Mesendoderm (in vitro differentiated cells): Measurements from ENCODE around the gene UBE2R2.

Experiments used
- DNase-seq: peaks from one replicate; pipeline ENCODE4 v3.0.0; 2013
- H2AK5ac ChIP-seq: 2 replicates; pipeline ENCODE4 v1.6.1; 2013; ENCODE audit warnings: low read length, inconsistent platforms
- H2BK120ac ChIP-seq: 2 replicates; pipeline ENCODE4 v1.6.1; 2013; ENCODE audit warnings: low read depth, mild to moderate bottlenecking, low read length, moderate library complexity, mixed read lengths
- H2BK15ac ChIP-seq: replicated peaks from 2 replicates; pipeline ENCODE4 v1.6.1; 2013; ENCODE audit warnings: low read depth, mild to moderate bottlenecking, moderate library complexity
- H2BK5ac ChIP-seq: 2 replicates; pipeline ENCODE4 v1.6.1; 2013; ENCODE audit warnings: low read length, inconsistent platforms
- H3K18ac ChIP-seq: 2 replicates; pipeline ENCODE4 v1.6.1; 2013; ENCODE audit warnings: mild to moderate bottlenecking, low read length, mixed read lengths
- H3K23ac ChIP-seq: one replicate; pipeline ENCODE4 v1.6.1; 2013; ENCODE audit warnings: low read length
- H3K27ac ChIP-seq: 2 replicates; pipeline ENCODE4 v1.5.1; 2013; ENCODE audit warnings: low read depth, mild to moderate bottlenecking, inconsistent platforms, low read length, moderate library complexity
- H3K27me3 ChIP-seq: 2 replicates; pipeline ENCODE4 v1.6.1; 2013; ENCODE audit warnings: low read length, control low read depth, mild to moderate bottlenecking, inconsistent platforms; ENCODE audit not compliant: insufficient read depth, poor library complexity
- H3K36me3 ChIP-seq: 2 replicates; pipeline ENCODE4 v1.6.1; 2013; ENCODE audit warnings: low read length, inconsistent platforms; ENCODE audit not compliant: control insufficient read depth, insufficient read depth
- H3K4ac ChIP-seq: one replicate; pipeline ENCODE4 v1.6.1; 2013; ENCODE audit warnings: low read depth, mild to moderate bottlenecking, low read length, moderate library complexity
- H3K4me1 ChIP-seq: 2 replicates; pipeline ENCODE4 v1.6.1; 2013; ENCODE audit warnings: low read depth, low read length, inconsistent platforms; ENCODE audit not compliant: control insufficient read depth
- H3K4me2 ChIP-seq: 2 replicates; pipeline ENCODE4 v1.6.1; 2013; ENCODE audit warnings: low read length
- H3K4me3 ChIP-seq: 2 replicates; pipeline ENCODE4 v1.5.1; 2013; ENCODE audit warnings: mild to moderate bottlenecking, low read length
- H3K56ac ChIP-seq: one replicate; pipeline ENCODE4 v1.6.1; 2013; ENCODE audit warnings: low read length
- H3K79me1 ChIP-seq: 2 replicates; pipeline ENCODE4 v1.6.1; 2013; ENCODE audit warnings: low read length, inconsistent platforms
- H3K79me2 ChIP-seq: 2 replicates; pipeline ENCODE4 v1.6.1; 2013; ENCODE audit warnings: mild to moderate bottlenecking, low read length; ENCODE audit not compliant: control insufficient read depth, insufficient read depth
- H3K9ac ChIP-seq: 2 replicates; pipeline ENCODE4 v1.6.1; 2013; ENCODE audit warnings: low read length, inconsistent platforms
- H4K5ac ChIP-seq: one replicate; pipeline ENCODE4 v1.6.1; 2013; ENCODE audit warnings: low read length
- H4K8ac ChIP-seq: one replicate; pipeline ENCODE4 v1.6.1; 2013; ENCODE audit warnings: low read depth, mild to moderate bottlenecking, control low read depth, low read length, moderate library complexity
- WGBS: extraction: QIAGEN DNeasy Blood & Tissue Kit; methylation state at CpG from one replicate; pipeline ENCODE4 v1.1.7; 2013; ENCODE audit warnings: low lambda C conversion rate, missing lambda C conversion rate; ENCODE audit not compliant: insufficient coverage; ENCODE audit errors: extremely low coverage; 5-methylcytosine and 5-hydroxymethylcytosine counted together

The UBE2R2 gene

DNA sequence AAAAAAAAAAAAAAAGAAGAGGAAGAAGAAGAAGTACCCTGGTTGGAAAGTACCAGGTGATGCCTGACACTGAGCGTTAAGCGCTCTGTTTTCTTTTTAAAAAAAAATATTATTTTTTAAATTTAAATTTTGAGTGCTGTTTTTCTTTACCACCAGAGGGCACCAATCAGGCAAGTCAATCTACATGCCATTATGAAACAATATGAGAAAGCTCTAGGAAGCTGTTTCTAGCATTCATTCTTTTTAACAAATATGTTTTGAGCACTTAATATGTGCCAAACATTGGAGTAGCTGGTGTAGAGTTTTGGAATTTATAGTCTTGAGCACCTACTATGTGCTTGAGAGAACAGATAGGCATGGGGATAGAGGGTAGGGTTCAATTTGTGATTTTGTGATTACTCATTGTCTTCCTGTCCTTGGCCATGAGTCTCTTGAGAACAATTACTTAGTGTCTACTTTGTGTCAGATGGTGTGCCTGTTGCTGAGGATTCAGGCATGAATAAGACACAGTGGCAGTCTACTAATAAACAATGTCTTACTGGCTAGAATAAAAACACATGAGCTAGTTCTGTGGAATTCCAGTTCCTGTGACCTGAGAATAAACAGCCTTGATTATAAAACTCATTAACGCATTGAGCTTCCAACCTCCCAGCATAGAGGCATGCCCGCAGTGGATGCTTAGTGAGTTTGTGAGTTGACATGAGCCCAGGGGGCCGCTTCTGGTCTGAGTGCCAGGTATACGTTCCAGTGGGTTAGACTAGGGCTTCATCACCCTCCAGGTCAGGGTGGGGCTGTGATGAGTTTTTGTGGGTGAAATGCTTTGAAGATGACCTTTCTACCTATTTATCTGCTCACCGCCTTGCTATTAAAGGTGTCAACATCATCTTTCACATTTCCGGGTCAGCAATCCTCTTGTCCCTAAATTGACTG lies 3.0 kb upstream of the UBE2R2 start:
- Histone ChIP-seq H3K36me3 (no peaks in the 10 kb centered on the region), H3K27me3 (no peaks in the 10 kb centered on the region), H4K8ac (no peak overlapping the region), H3K27ac (no peak overlapping the region), H3K79me2 (peaks cover 9% of the 10 kb centered on the region), H3K4ac (no peak overlapping the region), H3K23ac (no peak overlapping the region), H3K4me2 (no peak overlapping the region), H3K18ac (no peak overlapping the region), H3K4me1 (peaks cover 3% of the 10 kb centered on the region), H3K56ac (no peak overlapping the region), H2AK5ac (no peak overlapping the region), H3K79me1 (no peaks in the 10 kb centered on the region), H2BK5ac (no peak overlapping the region), H4K5ac (no peak overlapping the region), H3K4me3 (no peak overlapping the region), H2BK15ac (no peak overlapping the region), H2BK120ac (no peak overlapping the region), H3K9ac (no peak overlapping the region)
- peak; percentile 31 for DNase-seq
- WGBS = no CpG with 5 or more reads among the region's 8 CpGs

- H3K36me3 ChIP-seq = no peaks in the 10 kb centered on the region
- H3K4ac ChIP-seq = no peak overlapping the region
- H3K27me3 ChIP-seq = no peaks in the 10 kb centered on the region
- no peak overlapping the region for H2BK15ac ChIP-seq
- no peak overlapping the region for H4K5ac ChIP-seq
- H4K8ac ChIP-seq = no peak overlapping the region
- H3K27ac ChIP-seq = no peak overlapping the region
- H3K4me3 ChIP-seq = no peak overlapping the region
- H3K4me1 ChIP-seq = peaks cover 3% of the 10 kb centered on the region
- H2AK5ac ChIP-seq = peak overlapping the region; percentile 43
- WGBS = no CpG with 5 or more reads among the region's 7 CpGs
- H3K9ac ChIP-seq = no peak overlapping the region
- no peak overlapping the region for H2BK120ac ChIP-seq
- H3K79me1 ChIP-seq = no peaks in the 10 kb centered on the region
- no peak overlapping the region for H3K18ac ChIP-seq
- H3K79me2 ChIP-seq = peaks cover 27% of the 10 kb centered on the region
- no peak for DNase-seq
- no peak overlapping the region for H3K23ac ChIP-seq
- no peak overlapping the region for H3K56ac ChIP-seq
- H2BK5ac ChIP-seq = no peak overlapping the region
- H3K4me2 ChIP-seq = no peak overlapping the region
These were observed 1.2 kb upstream of the UBE2R2 start for GRCh38 chr9:33815781-33816180.

DNA sequence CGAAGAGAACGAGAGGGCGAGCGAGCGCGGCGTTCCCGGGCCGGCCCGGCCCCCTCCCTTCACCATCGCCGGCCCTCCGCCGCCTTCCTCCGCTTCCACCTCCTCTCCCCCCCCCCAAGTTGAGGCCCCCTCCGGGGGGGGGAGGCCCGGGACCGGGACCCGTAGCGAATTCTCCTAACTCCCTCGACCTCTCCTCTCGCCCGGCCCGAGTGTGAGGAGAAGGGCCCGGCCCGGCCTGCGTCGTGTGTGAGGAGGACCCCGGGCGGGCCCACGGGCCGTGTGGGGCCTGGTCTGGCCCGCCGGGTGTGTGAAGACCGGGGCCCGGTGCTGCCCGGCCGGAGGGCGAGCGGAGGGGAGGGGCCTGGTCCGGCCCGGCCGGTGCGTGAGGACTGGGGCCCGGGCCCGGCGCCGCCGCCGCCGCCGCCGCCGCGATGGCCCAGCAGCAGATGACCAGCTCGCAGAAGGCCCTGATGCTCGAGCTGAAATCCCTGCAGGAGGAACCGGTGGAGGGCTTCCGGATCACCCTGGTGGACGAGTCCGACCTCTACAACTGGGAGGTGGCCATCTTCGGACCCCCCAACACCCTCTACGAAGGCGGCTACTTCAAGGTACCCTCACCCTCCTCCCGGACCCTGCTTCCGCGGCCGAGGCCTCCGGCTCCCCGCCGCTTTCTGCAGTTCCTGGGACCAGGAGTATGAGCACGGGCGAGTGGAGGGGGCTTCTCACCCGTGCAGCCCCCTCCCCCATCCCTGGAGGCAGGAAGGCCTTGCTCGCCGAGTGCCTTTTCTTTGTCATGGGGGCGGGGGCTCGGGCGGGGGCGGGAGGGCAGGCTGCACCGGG lies 587 bp downstream of the UBE2R2 start:
- H2BK5ac ChIP-seq = peak overlapping the region; percentile 85
- H3K27ac ChIP-seq = peak overlapping the region; percentile 100
- H2BK15ac ChIP-seq = peak overlapping the region; percentile 28
- peaks cover 1% of the 10 kb centered on the region for H3K79me1 ChIP-seq
- no peak overlapping the region for H4K5ac ChIP-seq
- H4K8ac ChIP-seq = peak overlapping the region; percentile 100
- DNase-seq = peak; percentile 94
- no peak overlapping the region for H3K4me2 ChIP-seq
- no peaks in the 10 kb centered on the region for H3K27me3 ChIP-seq
- peak overlapping the region; percentile 100 for H3K4ac ChIP-seq
- H3K79me2 ChIP-seq = peaks cover 42% of the 10 kb centered on the region
- H3K18ac ChIP-seq = peak overlapping the region; percentile 100
- H2BK120ac ChIP-seq = peak overlapping the region; percentile 100
- H3K36me3 ChIP-seq = no peaks in the 10 kb centered on the region
- peak overlapping the region; percentile 94 for H3K23ac ChIP-seq
- H3K4me1 ChIP-seq = peaks cover 3% of the 10 kb centered on the region
- peak overlapping the region; percentile 97 for H3K56ac ChIP-seq
- H2AK5ac ChIP-seq = no peak overlapping the region
- H3K4me3 ChIP-seq = peak overlapping the region; percentile 86
- H3K9ac ChIP-seq = peak overlapping the region; percentile 98
- no CpG with 5 or more reads among the region's 81 CpGs for WGBS

GRCh38 chr9:33818167-33818846 lies 1.3 kb downstream of the UBE2R2 start:
- Histone ChIP-seq H3K56ac (peak overlapping the region; percentile 97), H3K79me1 (peaks cover 1% of the 10 kb centered on the region), H2AK5ac (no peak overlapping the region), H3K27me3 (no peaks in the 10 kb centered on the region), H3K4me3 (peak overlapping the region; percentile 86), H4K5ac (no peak overlapping the region), H3K36me3 (no peaks in the 10 kb centered on the region), H2BK15ac (no peak overlapping the region), H3K9ac (peak overlapping the region; percentile 98), H3K79me2 (peaks cover 48% of the 10 kb centered on the region), H4K8ac (no peak overlapping the region), H3K27ac (peak overlapping the region; percentile 100), H2BK5ac (no peak overlapping the region), H3K4me2 (peak overlapping the region; percentile 98), H3K23ac (no peak overlapping the region), H2BK120ac (peak overlapping the region; percentile 100), H3K18ac (peak overlapping the region; percentile 100), H3K4me1 (peaks cover 3% of the 10 kb centered on the region), H3K4ac (peak overlapping the region; percentile 100)
- peak; percentile 19 for DNase-seq
- no CpG with 5 or more reads among the region's 18 CpGs for WGBS

GRCh38 chr9:33818847-33819500 lies 2.0 kb downstream of the UBE2R2 start:
- no peak for DNase-seq

More at GRCh38 chr9:33818847-33819500, 2.0 kb downstream of the UBE2R2 start:
- H3K23ac ChIP-seq = no peak overlapping the region
- H3K18ac ChIP-seq = no peak overlapping the region
- no peaks in the 10 kb centered on the region for H3K36me3 ChIP-seq
- H3K4me1 ChIP-seq = peaks cover 3% of the 10 kb centered on the region
- H3K27ac ChIP-seq = no peak overlapping the region
- peak overlapping the region; percentile 86 for H3K4me3 ChIP-seq
- H3K79me2 ChIP-seq = peaks cover 53% of the 10 kb centered on the region
- H4K5ac ChIP-seq = no peak overlapping the region
- no peak overlapping the region for H2AK5ac ChIP-seq
- WGBS = no CpG with 5 or more reads among the region's 4 CpGs
- H3K27me3 ChIP-seq = no peaks in the 10 kb centered on the region
- H3K56ac ChIP-seq = peak overlapping the region; percentile 97
- H2BK5ac ChIP-seq = no peak overlapping the region
- H2BK15ac ChIP-seq = no peak overlapping the region
- H2BK120ac ChIP-seq = no peak overlapping the region
- peak overlapping the region; percentile 98 for H3K9ac ChIP-seq
- H3K4me2 ChIP-seq = peak overlapping the region; percentile 98
- no peak overlapping the region for H4K8ac ChIP-seq
- peaks cover 1% of the 10 kb centered on the region for H3K79me1 ChIP-seq
- no peak overlapping the region for H3K4ac ChIP-seq
